Measurements from ENCODE around the gene PGM2L1.
"Not testable (repeated sequence)": the region's sequence is repeated elsewhere in the genome, so short reads cannot be mapped to it uniquely, and the experiment has no call there.

Gene PGM2L1

DNA sequence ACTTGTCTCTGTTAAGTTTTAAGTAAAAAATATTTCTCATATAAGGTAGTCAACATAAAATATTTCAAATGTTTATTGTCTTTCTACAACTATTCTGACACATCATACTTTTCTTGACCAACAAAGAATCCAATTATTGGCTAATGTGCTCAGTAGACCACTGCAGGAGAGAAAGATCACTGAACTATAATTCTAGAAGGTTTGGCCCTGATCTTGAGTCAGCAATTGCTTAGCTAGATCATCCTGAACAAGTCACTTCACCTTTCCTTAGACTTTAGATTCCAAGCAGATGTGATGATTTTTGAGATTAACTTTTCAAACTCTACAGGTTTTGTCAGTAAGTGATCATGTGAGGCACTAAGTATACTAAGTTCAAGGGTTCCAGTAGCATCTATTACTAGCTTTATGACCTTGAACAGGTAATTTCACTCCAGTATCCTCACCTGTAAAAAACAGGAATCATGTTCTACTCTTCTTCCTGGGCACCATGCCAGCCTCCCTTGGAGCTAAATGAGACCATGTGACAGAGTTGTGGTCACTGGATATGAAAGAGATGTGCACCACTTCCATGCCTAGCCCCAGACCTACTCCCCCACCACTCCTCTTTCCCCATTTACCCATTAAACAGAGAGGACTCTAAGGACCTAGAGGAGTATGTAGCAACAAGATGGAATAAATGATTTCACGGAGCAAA, 17.3 kb downstream of the PGM2L1 start:
- Mint-ChIP-seq H3K27ac (no peak overlapping the region), H3K4me3 (no peak overlapping the region), H3K4me1 (peaks cover 0 to 1% of the 10 kb centered on the region in 2 donors), H3K9me3 (no peaks in the 10 kb centered on the region), H3K36me3 (no peaks in the 10 kb centered on the region), H3K27me3 (no peaks in the 10 kb centered on the region)
- DNase-seq = no peak
- no peak for ATAC-seq (replicated peaks)

- no peak overlapping the region for H3K27ac Mint-ChIP-seq
- ATAC-seq (replicated peaks) = no peak
- no peaks in the 10 kb centered on the region for H3K27me3 Mint-ChIP-seq
- DNase-seq = no peak
- no peaks in the 10 kb centered on the region for H3K36me3 Mint-ChIP-seq
- H3K4me1 Mint-ChIP-seq = peaks cover 0 to 1% of the 10 kb centered on the region in 2 donors
- no peaks in the 10 kb centered on the region for H3K9me3 Mint-ChIP-seq
- H3K4me3 Mint-ChIP-seq = no peak overlapping the region
Observed at GRCh38 chr11:74377689-74378088, 20.5 kb downstream of the PGM2L1 start.

DNA sequence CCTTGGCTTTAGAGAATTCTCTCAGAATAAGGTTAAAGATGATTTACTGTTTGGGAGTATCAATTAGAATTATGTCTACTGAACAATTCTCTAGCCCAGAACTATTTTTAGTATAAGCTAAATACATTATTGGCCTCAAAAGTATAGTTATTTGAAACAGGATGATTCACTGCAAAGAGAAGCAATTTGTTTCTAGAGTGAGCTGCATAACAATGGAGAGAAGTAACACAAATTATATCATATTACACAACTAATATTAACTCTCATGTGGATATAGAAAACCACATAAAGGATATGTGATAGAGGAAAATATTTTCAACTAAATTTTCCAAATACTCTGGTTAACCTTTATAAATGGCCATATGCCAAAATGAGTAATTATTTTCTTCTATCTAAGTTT, 24.9 kb downstream of the PGM2L1 start:
- DNase-seq (no peak), ATAC-seq (replicated peaks) (no peak)
- Mint-ChIP-seq H3K4me3 (no peak overlapping the region), H3K27ac (no peak overlapping the region), H3K9me3 (no peaks in the 10 kb centered on the region), H3K4me1 (no peaks in the 10 kb centered on the region), H3K27me3 (no peaks in the 10 kb centered on the region), H3K36me3 (peaks cover 0 to 6% of the 10 kb centered on the region in 2 donors)

- Mint-ChIP-seq H3K4me1 (no peaks in the 10 kb centered on the region), H3K4me3 (no peak overlapping the region), H3K36me3 (peaks cover 0 to 6% of the 10 kb centered on the region in 2 donors), H3K27ac (no peak overlapping the region), H3K9me3 (no peaks in the 10 kb centered on the region), H3K27me3 (no peaks in the 10 kb centered on the region)
- ATAC-seq (replicated peaks) (no peak), DNase-seq (no peak)
Observed at GRCh38 chr11:74371269-74372052, 26.8 kb downstream of the PGM2L1 start.

DNA sequence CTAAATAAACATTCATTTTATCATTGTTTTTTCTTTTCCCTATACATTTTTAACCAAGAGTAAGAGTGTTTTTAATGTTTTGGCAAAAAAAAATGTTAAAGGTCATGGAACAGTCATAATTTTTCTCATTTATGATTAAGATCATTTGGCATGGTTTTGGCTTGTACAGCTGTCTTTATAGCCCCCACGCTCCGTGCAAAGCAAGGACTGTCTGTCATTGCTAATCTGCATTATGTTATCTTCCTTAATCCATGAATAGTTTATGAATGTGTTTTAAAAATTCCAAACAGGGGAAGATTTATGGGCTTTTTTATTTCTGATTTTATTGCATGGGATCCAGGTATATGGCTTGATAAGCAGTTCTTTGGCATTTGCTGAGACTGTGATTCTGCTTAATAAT, 28.1 kb downstream of the PGM2L1 start:
- ATAC-seq (replicated peaks) = no peak
- no peak for DNase-seq
- H3K27ac Mint-ChIP-seq = no peak overlapping the region

GRCh38 chr11:74367881-74368280, 30.4 kb downstream of the PGM2L1 start:
- Mint-ChIP-seq H3K27ac (no peak overlapping the region), H3K4me1 (no peaks in the 10 kb centered on the region), H3K27me3 (no peaks in the 10 kb centered on the region), H3K4me3 (no peak overlapping the region), H3K36me3 (peaks cover 9 to 11% of the 10 kb centered on the region in 2 donors), H3K9me3 (no peaks in the 10 kb centered on the region)
- no peak for DNase-seq
- no peak for ATAC-seq (replicated peaks)

More for the DNA sequence above, 28.1 kb downstream of the PGM2L1 start:
- Mint-ChIP-seq H3K36me3 (peaks cover 2 to 6% of the 10 kb centered on the region in 2 donors), H3K4me1 (no peaks in the 10 kb centered on the region), H3K4me3 (no peak overlapping the region), H3K9me3 (no peaks in the 10 kb centered on the region), H3K27me3 (no peaks in the 10 kb centered on the region)

DNA sequence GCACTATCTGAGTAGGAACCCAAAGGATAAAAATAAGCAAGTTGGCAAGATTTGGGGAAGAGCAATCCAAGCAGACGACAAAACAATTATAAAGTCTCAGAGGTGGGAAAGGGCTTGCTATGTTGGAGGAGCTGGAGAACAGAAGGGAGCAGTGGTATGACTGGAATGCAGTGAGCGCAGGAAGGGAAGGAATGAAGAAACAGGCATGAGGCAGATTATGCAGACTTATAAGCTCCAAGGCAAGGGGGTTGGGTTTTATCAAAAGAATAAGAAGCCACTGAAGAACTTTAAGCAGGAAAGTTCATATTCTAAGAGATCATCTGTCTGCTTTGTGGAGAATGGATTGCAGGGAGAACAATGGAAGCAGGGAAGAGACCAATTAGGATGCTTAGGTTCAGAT, 31.7 kb downstream of the PGM2L1 start:
- Mint-ChIP-seq H3K27ac (no peak overlapping the region), H3K9me3 (peaks cover 0 to under 1% of the 10 kb centered on the region in 2 donors), H3K27me3 (no peaks in the 10 kb centered on the region), H3K4me1 (no peaks in the 10 kb centered on the region), H3K4me3 (no peak overlapping the region), H3K36me3 (peaks cover 19 to 21% of the 10 kb centered on the region in 2 donors)
- no peak for DNase-seq
- no peak for ATAC-seq (replicated peaks)

GRCh38 chr11:74365805-74366204, 32.4 kb downstream of the PGM2L1 start:
- H3K9me3 Mint-ChIP-seq; DNase-seq; H3K4me3 Mint-ChIP-seq; H3K4me1 Mint-ChIP-seq; H3K27ac Mint-ChIP-seq; H3K27me3 Mint-ChIP-seq; ATAC-seq (replicated peaks): not testable (repeated sequence)
- H3K36me3 Mint-ChIP-seq = peaks cover 25 to 29% of the 10 kb centered on the region in 2 donors

DNA sequence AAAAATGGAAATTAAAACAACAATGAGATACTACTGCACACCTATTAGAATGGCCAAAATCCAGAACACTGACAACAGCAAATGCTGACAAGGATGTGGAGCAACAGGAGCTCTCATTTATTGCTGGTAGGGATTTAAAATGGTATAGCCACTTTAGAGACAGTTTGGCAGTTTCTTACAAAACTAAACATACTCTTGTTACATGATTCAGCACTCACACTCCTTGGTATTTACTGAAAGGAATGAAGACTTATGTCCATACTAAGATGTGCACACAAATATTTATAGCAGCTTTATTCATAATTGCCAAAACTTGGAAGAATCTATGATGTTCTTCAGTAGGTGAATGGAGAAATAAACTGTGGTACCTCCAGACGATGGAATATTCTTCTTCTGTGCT, 40.8 kb downstream of the PGM2L1 start:
- ATAC-seq (replicated peaks) = no peak
- Mint-ChIP-seq H3K4me3 (no peak overlapping the region), H3K27me3 (no peaks in the 10 kb centered on the region), H3K36me3 (peaks cover 31 to 42% of the 10 kb centered on the region in 2 donors), H3K9me3 (peaks cover 0 to 5% of the 10 kb centered on the region in 2 donors), H3K27ac (no peak overlapping the region), H3K4me1 (no peaks in the 10 kb centered on the region)
- DNase-seq = no peak

DNA sequence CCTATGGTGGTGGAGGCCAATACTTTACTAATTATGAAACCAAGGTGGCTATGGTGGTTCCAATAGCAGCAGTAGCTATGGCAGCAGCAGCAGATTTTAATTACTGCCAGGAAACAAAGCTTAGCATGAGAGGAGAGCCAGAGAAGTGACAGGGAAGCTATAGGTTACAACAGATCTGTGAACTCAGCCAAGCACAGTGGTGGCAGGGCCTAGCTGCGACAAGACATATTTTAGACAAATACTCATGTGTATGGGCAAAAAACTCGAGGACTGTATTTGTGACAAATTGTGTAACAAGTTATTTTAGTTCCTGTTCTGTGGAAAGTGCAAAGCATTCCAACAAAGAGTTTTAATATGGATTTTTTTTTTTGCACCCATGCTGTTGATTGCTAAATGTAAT, 42.6 kb downstream of the PGM2L1 start:
- H3K27me3 Mint-ChIP-seq = no peaks in the 10 kb centered on the region
- peaks cover 13 to 30% of the 10 kb centered on the region in 2 donors for H3K36me3 Mint-ChIP-seq
- no peaks in the 10 kb centered on the region for H3K4me1 Mint-ChIP-seq
- H3K4me3 Mint-ChIP-seq = no peak overlapping the region
- peaks cover 0 to 4% of the 10 kb centered on the region in 2 donors for H3K9me3 Mint-ChIP-seq
- DNase-seq (no peak), ATAC-seq (replicated peaks) (no peak)
- no peak overlapping the region for H3K27ac Mint-ChIP-seq

DNA sequence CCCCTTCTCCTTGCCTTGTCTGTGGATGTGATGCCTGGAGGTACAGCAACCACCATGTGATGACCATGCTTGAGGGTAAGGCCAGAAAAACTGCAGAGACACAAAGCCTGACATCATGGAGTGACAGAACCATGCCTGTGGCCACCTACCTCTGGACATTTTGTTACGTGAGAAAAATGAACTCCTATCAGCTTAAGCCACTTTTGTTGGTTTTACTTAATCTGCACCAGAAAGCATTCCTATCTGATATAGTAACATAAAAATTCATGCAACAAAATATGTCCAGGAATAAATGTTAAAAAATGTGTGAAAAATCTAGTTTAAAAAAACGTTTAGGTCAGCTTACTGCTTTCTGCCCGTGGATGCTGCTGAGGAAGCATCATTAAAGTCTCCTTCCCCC, 44.2 kb downstream of the PGM2L1 start:
- Mint-ChIP-seq H3K27me3 (no peaks in the 10 kb centered on the region), H3K4me1 (no peaks in the 10 kb centered on the region), H3K36me3 (peaks cover 8 to 20% of the 10 kb centered on the region in 2 donors), H3K4me3 (no peak overlapping the region), H3K27ac (no peak overlapping the region), H3K9me3 (peaks cover 0 to 2% of the 10 kb centered on the region in 2 donors)
- DNase-seq (no peak), ATAC-seq (replicated peaks) (no peak)

DNA sequence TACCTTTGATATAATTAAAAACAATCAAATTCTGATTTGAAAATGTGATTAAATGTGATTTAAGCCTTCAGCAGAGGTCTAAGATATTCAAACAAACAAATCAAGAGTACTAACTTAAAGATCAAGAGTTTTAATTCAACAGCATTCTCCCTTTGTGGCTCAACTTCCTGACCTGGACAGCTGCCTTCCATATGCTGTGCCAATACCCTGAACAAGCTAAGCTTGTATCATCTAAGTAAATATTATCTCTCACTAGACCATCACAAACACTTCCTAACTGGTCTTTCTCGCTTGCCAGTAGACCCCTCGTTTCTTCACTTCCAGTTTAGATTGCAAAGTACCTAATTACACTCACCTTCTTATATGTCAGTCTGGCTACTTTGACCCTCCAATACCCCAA, 50.9 kb downstream of the PGM2L1 start:
- H3K27me3 Mint-ChIP-seq = no peaks in the 10 kb centered on the region
- peaks cover 9 to 20% of the 10 kb centered on the region in 2 donors for H3K36me3 Mint-ChIP-seq
- no peak for ATAC-seq (replicated peaks)
- DNase-seq = no peak
- no peak overlapping the region for H3K27ac Mint-ChIP-seq
- H3K4me3 Mint-ChIP-seq = no peak overlapping the region
- H3K9me3 Mint-ChIP-seq = no peaks in the 10 kb centered on the region
- H3K4me1 Mint-ChIP-seq = no peaks in the 10 kb centered on the region

- Mint-ChIP-seq H3K27me3 (no peaks in the 10 kb centered on the region), H3K9me3 (no peaks in the 10 kb centered on the region), H3K36me3 (peaks cover 9 to 20% of the 10 kb centered on the region in 2 donors), H3K4me1 (no peaks in the 10 kb centered on the region), H3K4me3 (no peak overlapping the region), H3K27ac (no peak overlapping the region)
- DNase-seq (no peak), ATAC-seq (replicated peaks) (no peak)
Observed at GRCh38 chr11:74345420-74345819, 52.8 kb downstream of the PGM2L1 start.

DNA sequence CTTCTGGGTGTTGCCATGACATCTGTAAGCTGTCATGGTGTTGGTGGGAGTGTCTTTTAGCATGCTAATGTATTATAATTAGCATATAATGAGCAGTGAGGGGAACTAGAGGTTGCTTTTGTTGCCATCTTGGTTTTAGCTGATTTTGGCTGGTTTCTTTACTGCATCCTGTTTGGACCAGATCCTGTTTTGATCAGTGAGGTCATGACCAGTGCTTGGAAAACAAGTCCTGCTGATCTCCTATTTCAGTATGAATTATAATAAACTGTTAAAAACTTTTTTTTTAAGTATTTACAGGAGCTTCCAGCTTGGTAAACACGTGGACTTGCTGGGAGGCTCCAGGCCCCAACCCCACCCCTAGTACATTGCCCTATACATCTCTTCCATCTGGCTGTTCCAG, 56.3 kb downstream of the PGM2L1 start:
- ATAC-seq (replicated peaks) = no peak
- Mint-ChIP-seq H3K36me3 (peaks cover 9 to 26% of the 10 kb centered on the region in 2 donors), H3K27me3 (no peaks in the 10 kb centered on the region), H3K4me1 (no peaks in the 10 kb centered on the region), H3K27ac (no peak overlapping the region), H3K9me3 (no peaks in the 10 kb centered on the region), H3K4me3 (no peak overlapping the region)
- no peak for DNase-seq

DNA sequence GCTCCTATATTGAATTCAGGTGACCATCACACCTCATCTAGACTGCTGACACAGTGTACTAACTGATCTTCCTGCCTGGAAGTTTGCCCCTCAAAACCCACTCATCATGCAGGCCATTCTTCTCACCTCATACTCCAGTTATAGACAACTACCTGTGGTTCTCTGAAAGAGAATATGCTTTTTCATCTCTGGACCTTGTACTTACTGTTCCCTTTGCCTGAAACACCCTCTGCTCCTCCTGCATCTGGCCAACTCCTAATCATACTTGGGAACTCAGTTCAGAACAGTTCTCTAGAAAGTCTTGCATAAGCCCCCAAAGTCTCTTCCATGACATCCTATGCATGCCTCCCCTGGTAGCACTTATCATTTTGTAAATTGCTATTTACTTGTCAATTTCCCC, 58.6 kb downstream of the PGM2L1 start:
- H3K27ac Mint-ChIP-seq = no peak overlapping the region
- H3K36me3 Mint-ChIP-seq = peaks cover 5 to 16% of the 10 kb centered on the region in 2 donors
- ATAC-seq (replicated peaks) (no peak), DNase-seq (no peak)
- no peaks in the 10 kb centered on the region for H3K4me1 Mint-ChIP-seq
- no peaks in the 10 kb centered on the region for H3K9me3 Mint-ChIP-seq
- H3K4me3 Mint-ChIP-seq = no peak overlapping the region
- H3K27me3 Mint-ChIP-seq = no peaks in the 10 kb centered on the region

Data from stimulated activated naive B cell treated with anti-CD40 and anti-IgM and Interleukin-4, amounts not matched to agents 10 μg/mL and 1 μg/mL and 100 μg/mL, for 72 hours (primary cell).